Ascending aorta (tissue), 2 donors: ENCODE data around the gene EHD4. TPM values are rescaled to one million over a fixed set of nuclear protein-coding genes. Genes with fewer than 3 reads are reported as not detected.

ENCODE experiments used
- DNase-seq, 2 donors: peaks; one replicate each; pipeline ENCODE4 v3.0.0-alpha.2; 2019; ENCODE audit warnings: low spot score in 2 of 2
- H3K27ac ChIP-seq, 2 donors: fragments of 200-600 bp; sonication (generic); one replicate each; pipeline ENCODE4 v1.5.1; 2016 to 2017; ENCODE audit warnings: mild to moderate bottlenecking in 1 of 2
- H3K27me3 ChIP-seq: fragments of 200-600 bp; sonication (generic); one replicate; pipeline ENCODE4 v1.5.1; 2017
- H3K36me3 ChIP-seq, 2 donors: fragments of 200-600 bp; sonication (generic); one replicate each; pipeline ENCODE4 v1.5.1; 2016
- H3K4me1 ChIP-seq, 2 donors: fragments of 200-600 bp; sonication (generic); one replicate each; pipeline ENCODE4 v1.5.1; 2016 to 2017; ENCODE audit warnings: mild to moderate bottlenecking in 1 of 2
- H3K4me3 ChIP-seq, 2 donors: fragments of 200-600 bp; sonication (generic); one replicate each; pipeline ENCODE4 v1.5.1; 2016 to 2017; ENCODE audit warnings: mild to moderate bottlenecking in 1 of 2
- H3K9me3 ChIP-seq, 2 donors: fragments of 200-600 bp; sonication (generic); one replicate each; pipeline ENCODE4 v1.5.1; 2016
- CTCF ChIP-seq, 3 experiments: fragments of 200-600 bp in 2 of 3; fragments of 450-650 bp in 1 of 3; sonication (generic) in 2 of 3; IDR thresholded peaks; one replicate each; pipeline ENCODE4 v1.5.1; 2016 to 2019; ENCODE audit warnings: antibody characterized with exemption in 3 of 3, mild to moderate bottlenecking in 1 of 3, moderate library complexity in 1 of 3
- intact Hi-C: fragments of 100-400 bp; cut with DNase I; formaldehyde crosslinking; loops from one replicate; pipeline ENCODE4 v1.15.1; 2023
- total RNA-seq: library from RNA; depleted of rRNA; stranded (reverse); fragments of >200 nt; gene quantifications from one replicate; pipeline ENCODE4 v1.1.0, GENCODE V29; 2016

EHD4 gene
- total RNA-seq, 1 donor from 2014 or later: 70.4 TPM

GRCh38 chr15:41946970-41947369 lies 25.4 kb downstream of the EHD4 start:
- Histone ChIP-seq H3K36me3 (peaks cover 7 to 10% of the 10 kb centered on the region in 2 donors), H3K27ac (peak overlapping the region; percentile 64 to 85), H3K27me3 (no peaks in the 10 kb centered on the region), H3K4me3 (no peak overlapping the region), H3K4me1 (peaks cover 21 to 75% of the 10 kb centered on the region in 2 donors), H3K9me3 (no peaks in the 10 kb centered on the region)
- DNase-seq: no peak
- no peak for TF ChIP-seq CTCF (IDR thresholded peaks at IDR 0.05)
- intact Hi-C loops: no loop called here

DNA sequence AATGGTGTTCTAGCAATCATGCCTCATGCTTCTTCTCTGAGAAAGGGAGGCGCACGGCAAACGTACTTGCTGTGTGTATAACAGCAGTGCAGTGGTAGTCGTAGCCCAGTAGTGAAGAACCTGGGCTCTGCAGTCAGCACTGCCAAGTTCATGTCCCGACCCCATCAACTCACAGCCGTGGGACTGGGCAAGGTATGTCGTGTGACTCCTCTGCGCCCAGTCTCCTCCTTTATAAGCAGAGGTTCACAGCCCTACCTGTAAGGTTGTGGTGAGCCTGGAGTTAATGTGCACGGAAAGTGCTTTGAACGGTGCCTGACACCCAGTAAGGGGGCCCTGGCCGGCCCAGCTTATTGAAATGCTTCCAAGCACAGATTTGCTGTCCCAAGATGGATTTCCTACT lies 26.6 kb downstream of the EHD4 start:
- no peaks in the 10 kb centered on the region for H3K9me3 ChIP-seq
- H3K27me3 ChIP-seq: no peaks in the 10 kb centered on the region
- DNase-seq: no peak
- H3K27ac ChIP-seq: peak overlapping the region; percentile 79 to 85
- peaks cover 9 to 12% of the 10 kb centered on the region in 2 donors for H3K36me3 ChIP-seq
- peaks cover 17 to 63% of the 10 kb centered on the region in 2 donors for H3K4me1 ChIP-seq
- no peak overlapping the region for H3K4me3 ChIP-seq
- intact Hi-C loops: loop anchor here (2.0 kb wide), 1 partner anchor 15 kb away; no protein-coding TSS in a partner anchor
- TF ChIP-seq CTCF (IDR thresholded peaks at IDR 0.05): no peak

DNA sequence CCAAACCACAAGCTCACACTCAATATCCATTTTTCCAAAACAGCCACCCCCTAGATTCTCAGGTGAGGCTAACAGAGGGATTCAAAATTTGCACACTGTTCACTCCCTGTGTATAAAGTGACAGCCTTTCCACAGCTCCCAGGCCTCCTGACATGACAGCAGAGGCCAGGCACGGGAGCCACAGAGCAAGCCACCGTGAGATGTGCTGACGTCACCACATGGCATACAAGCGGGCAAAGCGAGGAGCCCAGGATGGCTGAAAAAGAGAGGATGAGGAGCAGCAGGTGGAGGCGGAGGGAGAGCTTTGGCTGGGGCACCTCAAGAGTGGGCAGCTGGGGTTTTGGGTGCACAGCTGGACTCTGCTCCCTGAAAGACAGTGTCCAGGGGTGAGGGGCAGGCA lies 27.1 kb downstream of the EHD4 start:
- Histone ChIP-seq H3K27ac (peak overlapping the region; percentile 79 to 85), H3K9me3 (no peaks in the 10 kb centered on the region), H3K4me3 (no peak overlapping the region), H3K4me1 (peaks cover 12 to 57% of the 10 kb centered on the region in 2 donors), H3K36me3 (peaks cover 14 to 17% of the 10 kb centered on the region in 2 donors), H3K27me3 (no peaks in the 10 kb centered on the region)
- intact Hi-C loops: loop anchor here (2.0 kb wide), 1 partner anchor 14 kb away; no protein-coding TSS in a partner anchor
- TF ChIP-seq CTCF (IDR thresholded peaks at IDR 0.05): no peak
- no peak for DNase-seq

DNA sequence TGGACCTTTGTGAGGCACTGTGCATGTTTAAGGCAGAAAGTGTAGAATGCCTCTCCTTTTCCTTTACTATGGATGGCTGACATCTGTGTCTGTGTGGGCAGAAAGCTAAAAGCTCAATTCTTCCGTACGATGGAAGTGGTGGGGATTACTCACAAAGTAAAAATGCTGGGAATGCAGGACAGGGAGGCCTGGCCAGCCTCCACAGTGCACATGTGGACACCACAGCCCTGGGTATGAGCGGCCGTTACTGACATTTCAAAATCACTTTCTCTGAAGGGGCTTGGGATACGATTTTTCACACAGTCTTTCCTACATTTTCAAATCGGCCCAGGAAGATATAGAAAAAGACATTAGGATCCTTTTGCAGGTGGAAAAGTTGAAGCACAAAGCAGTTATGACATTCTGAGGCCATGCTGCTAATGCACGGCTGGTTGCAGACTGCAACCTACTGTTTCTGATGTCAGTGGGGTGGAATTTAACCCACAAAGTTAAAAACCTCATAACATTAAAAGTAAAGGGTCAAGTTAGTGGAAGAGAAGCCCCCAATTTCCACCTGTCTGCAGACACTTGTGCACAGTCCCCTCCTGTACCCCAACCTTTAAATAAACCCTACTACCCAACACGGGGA lies 27.9 kb downstream of the EHD4 start:
- H3K9me3 ChIP-seq: no peaks in the 10 kb centered on the region
- no peaks in the 10 kb centered on the region for H3K27me3 ChIP-seq
- H3K27ac ChIP-seq: peak overlapping the region; percentile 79 to 85
- intact Hi-C loops: loop anchor here (2.0 kb wide), 1 partner anchor 14 kb away; no protein-coding TSS in a partner anchor
- TF ChIP-seq CTCF (IDR thresholded peaks at IDR 0.05): no peak
- peak in 1 of 2 donors; percentile 84 for DNase-seq
- no peak overlapping the region for H3K4me3 ChIP-seq
- peaks cover 18 to 23% of the 10 kb centered on the region in 2 donors for H3K36me3 ChIP-seq
- H3K4me1 ChIP-seq: peaks cover 6 to 49% of the 10 kb centered on the region in 2 donors

DNA sequence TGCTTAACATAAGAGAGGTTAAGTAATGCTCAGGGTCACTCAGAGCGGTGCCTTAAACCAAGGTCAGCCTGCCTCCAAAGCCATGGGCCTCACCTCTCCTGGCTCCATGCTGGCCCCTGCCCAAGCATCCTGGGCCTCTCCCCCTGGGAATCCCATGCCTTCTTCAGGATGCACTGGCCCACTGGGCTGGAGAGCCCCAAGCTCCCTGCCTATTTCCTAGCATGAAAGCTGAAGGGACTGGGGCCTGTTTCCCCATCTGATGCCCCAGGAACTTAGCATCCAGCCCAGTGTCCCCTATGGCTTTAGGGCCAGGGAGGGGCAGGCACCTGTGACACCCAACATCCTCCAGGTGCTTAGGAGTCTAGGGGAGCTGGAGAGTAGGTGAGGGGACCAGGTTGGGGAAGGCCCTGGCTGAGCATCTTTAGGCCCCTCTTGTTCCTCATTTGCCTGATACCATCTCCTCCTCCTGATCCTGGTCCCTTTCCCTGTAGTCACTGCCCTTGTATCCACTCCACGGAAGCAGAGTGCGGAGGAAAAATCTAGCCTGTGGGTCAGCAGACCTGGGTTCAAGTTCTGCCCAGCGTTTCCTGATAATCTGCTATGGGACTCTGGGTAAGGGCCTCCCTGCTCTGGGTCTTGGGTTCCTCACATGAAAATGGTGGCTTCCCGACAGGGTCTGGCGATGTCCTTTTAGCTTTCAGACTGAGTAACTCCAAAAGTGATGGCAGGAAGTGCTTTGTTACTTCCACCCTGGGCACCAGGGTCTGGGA lies 28.6 kb downstream of the EHD4 start:
- TF ChIP-seq CTCF (IDR thresholded peaks at IDR 0.05): no peak
- peak in 1 of 2 donors; percentile 63 for DNase-seq
- Histone ChIP-seq H3K36me3 (peaks cover 18 to 25% of the 10 kb centered on the region in 2 donors), H3K27ac (peak overlapping the region; percentile 79 to 85), H3K9me3 (no peaks in the 10 kb centered on the region), H3K4me1 (peaks cover 1 to 42% of the 10 kb centered on the region in 2 donors), H3K27me3 (no peaks in the 10 kb centered on the region), H3K4me3 (no peak overlapping the region)
- intact Hi-C loops: loop anchor here (2.0 kb wide), 1 partner anchor 13 kb away; no protein-coding TSS in a partner anchor
